ENCODE results near the gene RPH3AL.
"Not testable (repeated sequence)": the region's sequence is repeated elsewhere in the genome, so short reads cannot be mapped to it uniquely, and the experiment has no call there.

The RPH3AL gene

GRCh38 chr17:180381-181244, 172.0 kb downstream of the RPH3AL start:
- DNase-seq (ENCODE audit: low read depth): no peak

- no peak for DNase-seq (ENCODE audit: low read depth)
These were observed 172.7 kb downstream of the RPH3AL start for GRCh38 chr17:179781-180380.

GRCh38 chr17:179066-179432, 173.6 kb downstream of the RPH3AL start:
- DNase-seq (ENCODE audit: low read depth): no peak

- no peak for DNase-seq (ENCODE audit: low read depth)
These were observed 174.1 kb downstream of the RPH3AL start for GRCh38 chr17:178292-179065.

- DNase-seq (ENCODE audit: low read depth): no peak
These were observed 174.8 kb downstream of the RPH3AL start for GRCh38 chr17:177762-178161.

- DNase-seq (ENCODE audit: low read depth): no peak
These were observed 175.5 kb downstream of the RPH3AL start for GRCh38 chr17:177155-177554.

- DNase-seq (ENCODE audit: low read depth): no peak
These were observed 179.3 kb downstream of the RPH3AL start for GRCh38 chr17:173166-173911.

- DNase-seq (ENCODE audit: low read depth): no peak
These were observed 180.2 kb downstream of the RPH3AL start for GRCh38 chr17:172401-172800.

GRCh38 chr17:171871-172270, 180.7 kb downstream of the RPH3AL start:
- no peak for DNase-seq (ENCODE audit: low read depth)

- DNase-seq (ENCODE audit: low read depth): no peak
These were observed 182.4 kb downstream of the RPH3AL start for GRCh38 chr17:170130-170670.

GRCh38 chr17:168614-169013, 184.0 kb downstream of the RPH3AL start:
- DNase-seq (ENCODE audit: low read depth): not testable (repeated sequence)

- no peak for DNase-seq (ENCODE audit: low read depth)
These were observed 186.7 kb downstream of the RPH3AL start for GRCh38 chr17:165939-166338.

- DNase-seq (ENCODE audit: low read depth): peak; percentile 55
These were observed 188.0 kb downstream of the RPH3AL start for GRCh38 chr17:164303-165235.

- no peak for DNase-seq (ENCODE audit: low read depth)
These were observed 189.0 kb downstream of the RPH3AL start for GRCh38 chr17:163514-164098.

- no peak for DNase-seq (ENCODE audit: low read depth)
These were observed 189.9 kb downstream of the RPH3AL start for GRCh38 chr17:162689-163088.

Measured in EH (cell line).